IMR-90 (cell line): ENCODE results near the gene ARHGAP28. TPM values are rescaled to one million over a fixed set of nuclear protein-coding genes. Genes with fewer than 3 reads are reported as not detected.

ENCODE experiments used
- ATAC-seq: fragments of 200-7000 bp; cut with Tn5 transposase; 2 replicates; pipeline ENCODE4 v1.9.1; 2020; ENCODE audit warnings: low read depth, mild to moderate bottlenecking, moderate library complexity
- BruUV-seq: library from RNA; stranded (reverse); fragments of 400-500 nt; replicated peaks from 2 replicates; lab custom pipeline; 2021; lab: Mats Ljungman, UMichigan
- CTCF ChIA-PET: fragments of 300-600 bp; formaldehyde crosslinking; extraction: SDS; loops from one replicate; lab custom pipeline; 2021; ENCODE audit warnings: antibody characterized with exemption; lab: Yijun Ruan, JAX
- POLR2A ChIA-PET: fragments of 300-600 bp; sonication (Branson Sonifier 250); formaldehyde crosslinking; loops from one replicate; lab custom pipeline; 2022; ENCODE audit warnings: antibody characterized with exemption; ENCODE audit not compliant: unreplicated experiment; lab: Charles Lee
- DNase-seq: peaks from one replicate; pipeline ENCODE4 v3.0.0; 2013
- H2AFZ ChIP-seq: replicated peaks from 2 replicates; pipeline ENCODE3; 2013; ENCODE audit warnings: low read length, mild to moderate bottlenecking; ENCODE audit not compliant: poor library complexity
- H2AK5ac ChIP-seq: 2 replicates; pipeline ENCODE4 v1.6.1; 2013; ENCODE audit warnings: low read depth, low read length, inconsistent platforms
- H2AK9ac ChIP-seq: replicated peaks from 2 replicates; pipeline ENCODE3; 2013; ENCODE audit warnings: mild to moderate bottlenecking, low read depth, low read length, moderate library complexity; ENCODE audit not compliant: poor library complexity
- H2BK120ac ChIP-seq: 2 replicates; pipeline ENCODE4 v1.6.1; 2013; ENCODE audit warnings: low read depth, low read length, inconsistent platforms
- H2BK15ac ChIP-seq: 3 replicates; pipeline ENCODE4 v1.6.1; 2013; ENCODE audit warnings: low read depth, low read length, inconsistent platforms
- H2BK20ac ChIP-seq: 2 replicates; pipeline ENCODE4 v1.6.1; 2013; ENCODE audit warnings: low read depth, mild to moderate bottlenecking, inconsistent platforms, low read length, moderate library complexity
- H2BK5ac ChIP-seq: 2 replicates; pipeline ENCODE4 v1.6.1; 2013; ENCODE audit warnings: mild to moderate bottlenecking, low read depth, low read length, inconsistent platforms; ENCODE audit not compliant: poor library complexity, severe bottlenecking
- H3K14ac ChIP-seq: replicated peaks from 2 replicates; pipeline ENCODE4 v1.6.1; 2013; ENCODE audit warnings: low read depth, low read length, inconsistent platforms
- H3K18ac ChIP-seq: 2 replicates; pipeline ENCODE4 v1.6.1; 2013; ENCODE audit warnings: low read depth, low read length, control low read depth
- H3K23ac ChIP-seq: 2 replicates; pipeline ENCODE4 v1.6.1; 2013; ENCODE audit warnings: low read depth, low read length, inconsistent platforms
- H3K27ac ChIP-seq: 2 replicates; pipeline ENCODE4 v1.5.1; 2013; ENCODE audit warnings: mild to moderate bottlenecking, control low read depth, low read length; ENCODE audit not compliant: insufficient read depth
- H3K27me3 ChIP-seq: 2 replicates; pipeline ENCODE4 v1.6.1; 2013; ENCODE audit warnings: low read length; ENCODE audit not compliant: control insufficient read depth, insufficient read depth
- H3K36me3 ChIP-seq: 2 replicates; pipeline ENCODE4 v1.6.1; 2013; ENCODE audit warnings: low read length, mixed read lengths; ENCODE audit not compliant: control insufficient read depth, insufficient read depth
- H3K4ac ChIP-seq: 2 replicates; pipeline ENCODE4 v1.6.1; 2013; ENCODE audit warnings: low read depth, low read length, inconsistent platforms
- H3K4me1 ChIP-seq: 2 replicates; pipeline ENCODE4 v1.6.1; 2013; ENCODE audit warnings: low read length, mixed read lengths; ENCODE audit not compliant: control insufficient read depth, insufficient read depth
- H3K4me2 ChIP-seq: 2 replicates; pipeline ENCODE4 v1.6.1; 2013; ENCODE audit warnings: low read depth, mild to moderate bottlenecking, control low read depth, low read length, moderate library complexity
- H3K4me3 ChIP-seq: 2 replicates; pipeline ENCODE4 v1.5.1; 2013; ENCODE audit warnings: low read depth, mild to moderate bottlenecking, control low read depth, low read length, moderate library complexity; ENCODE audit not compliant: insufficient read depth
- H3K56ac ChIP-seq: 2 replicates; pipeline ENCODE4 v1.6.1; 2013; ENCODE audit warnings: low read length, inconsistent platforms; ENCODE audit not compliant: insufficient read depth; ENCODE audit errors: extremely low read depth
- H3K79me1 ChIP-seq, 2 experiments: 2 replicates each; pipeline ENCODE4 v1.6.1; 2013; ENCODE audit warnings: low read length in 2 of 2, inconsistent platforms in 1 of 2, low read depth in 1 of 2
- H3K9ac ChIP-seq: 2 replicates; pipeline ENCODE4 v1.6.1; 2013; ENCODE audit warnings: low read depth, low read length, control low read depth
- H3K9me1 ChIP-seq: 2 replicates; pipeline ENCODE4 v1.6.1; 2013; ENCODE audit warnings: low read length, inconsistent platforms; ENCODE audit not compliant: insufficient read depth
- H3K9me3 ChIP-seq: 2 replicates; pipeline ENCODE4 v1.6.1; 2013; ENCODE audit warnings: low read length; ENCODE audit not compliant: control insufficient read depth, insufficient read depth
- H4K20me1 ChIP-seq: 2 replicates; pipeline ENCODE4 v1.6.1; 2013; ENCODE audit warnings: low read length, inconsistent platforms; ENCODE audit not compliant: insufficient read depth
- H4K5ac ChIP-seq: 2 replicates; pipeline ENCODE4 v1.6.1; 2013; ENCODE audit warnings: mild to moderate bottlenecking, low read depth, low read length, control low read depth
- H4K8ac ChIP-seq, 2 experiments: 2 replicates each; pipeline ENCODE4 v1.6.1; 2013; ENCODE audit warnings: low read depth in 2 of 2, low read length in 2 of 2, control low read depth in 1 of 2, inconsistent platforms in 1 of 2
- H4K91ac ChIP-seq: 2 replicates; pipeline ENCODE4 v1.6.1; 2013; ENCODE audit warnings: low read depth, low read length, inconsistent platforms; ENCODE audit not compliant: insufficient read depth
- BHLHE40 ChIP-seq: fragments of 150-350 bp; IDR thresholded peaks from 2 replicates; pipeline ENCODE4 v1.6.1; 2016; ENCODE audit warnings: mild to moderate bottlenecking, low read depth, low read length
- CEBPB ChIP-seq: IDR thresholded peaks from 2 replicates; pipeline ENCODE4 v1.6.1; 2012; ENCODE audit warnings: low read depth, low read length, improper control_type of control experiment
- CHD1 ChIP-seq: IDR thresholded peaks from 2 replicates; pipeline ENCODE4 v1.6.1; 2012; ENCODE audit warnings: low read depth, low read length, improper control_type of control experiment
- FOS ChIP-seq: fragments of 150-350 bp; IDR thresholded peaks from 2 replicates; pipeline ENCODE4 v1.6.1; 2016; ENCODE audit warnings: low read depth, low read length
- MAFK ChIP-seq: IDR thresholded peaks from 2 replicates; pipeline ENCODE4 v1.6.1; 2012; ENCODE audit warnings: low read depth, low read length, improper control_type of control experiment
- MAZ ChIP-seq: IDR thresholded peaks from 2 replicates; pipeline ENCODE4 v1.6.1; 2012; ENCODE audit warnings: low read depth, mild to moderate bottlenecking, low read length, improper control_type of control experiment, moderate library complexity, borderline replicate concordance
- MXI1 ChIP-seq: IDR thresholded peaks from 2 replicates; pipeline ENCODE4 v1.6.1; 2012; ENCODE audit warnings: low read depth, mild to moderate bottlenecking, low read length, moderate library complexity, borderline replicate concordance
- NFE2L2 ChIP-seq: fragments of 150-350 bp; IDR thresholded peaks from 2 replicates; pipeline ENCODE4 v1.6.1; 2016; ENCODE audit warnings: low read depth, mild to moderate bottlenecking, low read length
- POLR2A ChIP-seq: IDR thresholded peaks from 2 replicates; pipeline ENCODE4 v1.6.1; 2012; ENCODE audit warnings: mild to moderate bottlenecking, low read depth, low read length
- RAD21 ChIP-seq: IDR thresholded peaks from 2 replicates; pipeline ENCODE4 v1.6.1; 2012; ENCODE audit warnings: low read length, improper control_type of control experiment
- RCOR1 ChIP-seq: IDR thresholded peaks from 2 replicates; pipeline ENCODE4 v1.6.1; 2012; ENCODE audit warnings: mild to moderate bottlenecking, low read length, improper control_type of control experiment; ENCODE audit not compliant: insufficient replicate concordance
- RFX5 ChIP-seq: IDR thresholded peaks from 2 replicates; pipeline ENCODE4 v1.8.0; 2012; ENCODE audit warnings: low read depth, mild to moderate bottlenecking, low read length, moderate library complexity
- SMC3 ChIP-seq: fragments of 150-350 bp; IDR thresholded peaks from 2 replicates; pipeline ENCODE4 v1.6.1; 2016; ENCODE audit warnings: low read depth, mild to moderate bottlenecking, antibody characterized with exemption, low read length, moderate library complexity
- WGBS, 2 experiments: methylation state at CpG; one replicate each; pipeline versions ENCODE4 v1.1.5 to v1.1.7; 2013; ENCODE audit warnings: missing lambda C conversion rate in 2 of 2; ENCODE audit not compliant: insufficient read length in 1 of 2; ENCODE audit errors: extremely low coverage in 2 of 2; 5-methylcytosine and 5-hydroxymethylcytosine counted together
- dilution Hi-C: fragments of 300-500 bp; cut with HindIII; formaldehyde crosslinking; loops from one replicate; pipeline ENCODE4 v1.14.3; 2018; ENCODE audit warnings: low sequenced_read_pairs; ENCODE audit not compliant: unreplicated experiment
- in situ Hi-C: fragments of 300-500 bp; cut with MboI; formaldehyde crosslinking; loops from 3 replicates; pipeline ENCODE4 v1.14.3; 2019; ENCODE audit warnings: low sequenced_read_pairs, inconsistent platforms, mixed read lengths
- intact Hi-C: fragments of 100-400 bp; cut with micrococcal nuclease; formaldehyde crosslinking; loops from 2 replicates; pipeline ENCODE4 v1.10.0; 2022
- polyA plus RNA-seq, 3 experiments: library from polyadenylated mRNA; depleted of rRNA; stranded (reverse); fragments of >200 nt; gene quantifications; 2 replicates each; pipeline ENCODE4 v1.2.3, GENCODE V29; 2012; ENCODE audit warnings: low replicate concordance in 1 of 3
- total RNA-seq: library from RNA; depleted of rRNA; stranded (reverse); fragments of >200 nt; gene quantifications from 2 replicates; pipeline ENCODE4 v1.2.3, GENCODE V29; 2012
- TF ChIP-seq, protein P1 (sequence below): conservative IDR thresholded peaks from 2 replicates; pipeline ENCODE4 v1.5.1; 2012; ENCODE audit warnings: mild to moderate bottlenecking, low read depth, low read length, improper control_type of control experiment
- TF ChIP-seq, protein P2 (sequence below): fragments of 150-350 bp; IDR thresholded peaks from 2 replicates; pipeline ENCODE4 v1.6.1; 2016; ENCODE audit warnings: low read depth, mild to moderate bottlenecking, low read length, moderate library complexity, borderline replicate concordance
- TF ChIP-seq, protein P3 (sequence below): fragments of 150-350 bp; IDR thresholded peaks from 2 replicates; pipeline ENCODE4 v1.6.1; 2017; ENCODE audit warnings: mild to moderate bottlenecking, antibody characterized with exemption, low read length, low read depth

ARHGAP28 gene
- total and polyA plus RNA-seq, 2 of the 4 experiments (the other 2 are of a cell fraction) = 1.8 to 3.8 TPM

DNA sequence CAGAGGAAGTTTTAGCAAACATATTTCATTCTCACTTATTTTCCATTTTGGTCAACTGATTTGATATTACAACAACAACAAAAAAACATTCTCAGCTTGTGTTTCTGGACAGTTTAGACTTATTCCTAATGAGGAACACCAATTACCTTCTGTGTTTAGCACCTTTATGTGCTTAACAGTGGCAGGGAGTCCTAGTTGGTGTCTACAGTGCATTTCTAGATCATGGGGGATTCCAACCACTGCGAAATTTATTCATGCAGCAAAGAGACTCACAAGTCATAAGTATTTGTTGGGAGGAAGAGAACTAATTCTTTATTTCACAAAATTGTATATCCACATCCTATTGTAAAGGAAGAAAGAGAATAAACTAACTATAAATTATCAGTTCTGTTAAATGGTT is 4.2 kb downstream of the ARHGAP28 start:
- ChIA-PET POLR2A (no interaction called here), CTCF (interaction anchor here (0.7 kb wide), 1 partner anchor 136 kb away, joined by 5 read pairs; no protein-coding TSS in a partner anchor)
- no peaks in the 10 kb centered on the region for H3K27me3 ChIP-seq
- dilution Hi-C loops = no loop called here
- no peak overlapping the region for H3K23ac ChIP-seq
- TF ChIP-seq CHD1 (no peak), SMC3 (no peak), POLR2A (no peak), MAFK (no peak), BHLHE40 (no peak), CEBPB (no peak), RAD21 (no peak), MAZ (no peak), NFE2L2 (no peak), RFX5 (no peak), RCOR1 (no peak), FOS (no peak), MXI1 (no peak)
- TF ChIP-seq, protein P1, sequence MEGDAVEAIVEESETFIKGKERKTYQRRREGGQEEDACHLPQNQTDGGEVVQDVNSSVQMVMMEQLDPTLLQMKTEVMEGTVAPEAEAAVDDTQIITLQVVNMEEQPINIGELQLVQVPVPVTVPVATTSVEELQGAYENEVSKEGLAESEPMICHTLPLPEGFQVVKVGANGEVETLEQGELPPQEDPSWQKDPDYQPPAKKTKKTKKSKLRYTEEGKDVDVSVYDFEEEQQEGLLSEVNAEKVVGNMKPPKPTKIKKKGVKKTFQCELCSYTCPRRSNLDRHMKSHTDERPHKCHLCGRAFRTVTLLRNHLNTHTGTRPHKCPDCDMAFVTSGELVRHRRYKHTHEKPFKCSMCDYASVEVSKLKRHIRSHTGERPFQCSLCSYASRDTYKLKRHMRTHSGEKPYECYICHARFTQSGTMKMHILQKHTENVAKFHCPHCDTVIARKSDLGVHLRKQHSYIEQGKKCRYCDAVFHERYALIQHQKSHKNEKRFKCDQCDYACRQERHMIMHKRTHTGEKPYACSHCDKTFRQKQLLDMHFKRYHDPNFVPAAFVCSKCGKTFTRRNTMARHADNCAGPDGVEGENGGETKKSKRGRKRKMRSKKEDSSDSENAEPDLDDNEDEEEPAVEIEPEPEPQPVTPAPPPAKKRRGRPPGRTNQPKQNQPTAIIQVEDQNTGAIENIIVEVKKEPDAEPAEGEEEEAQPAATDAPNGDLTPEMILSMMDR = no peak
- TF ChIP-seq, protein P2, sequence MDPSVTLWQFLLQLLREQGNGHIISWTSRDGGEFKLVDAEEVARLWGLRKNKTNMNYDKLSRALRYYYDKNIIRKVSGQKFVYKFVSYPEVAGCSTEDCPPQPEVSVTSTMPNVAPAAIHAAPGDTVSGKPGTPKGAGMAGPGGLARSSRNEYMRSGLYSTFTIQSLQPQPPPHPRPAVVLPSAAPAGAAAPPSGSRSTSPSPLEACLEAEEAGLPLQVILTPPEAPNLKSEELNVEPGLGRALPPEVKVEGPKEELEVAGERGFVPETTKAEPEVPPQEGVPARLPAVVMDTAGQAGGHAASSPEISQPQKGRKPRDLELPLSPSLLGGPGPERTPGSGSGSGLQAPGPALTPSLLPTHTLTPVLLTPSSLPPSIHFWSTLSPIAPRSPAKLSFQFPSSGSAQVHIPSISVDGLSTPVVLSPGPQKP = no peak
- TF ChIP-seq, protein P3, sequence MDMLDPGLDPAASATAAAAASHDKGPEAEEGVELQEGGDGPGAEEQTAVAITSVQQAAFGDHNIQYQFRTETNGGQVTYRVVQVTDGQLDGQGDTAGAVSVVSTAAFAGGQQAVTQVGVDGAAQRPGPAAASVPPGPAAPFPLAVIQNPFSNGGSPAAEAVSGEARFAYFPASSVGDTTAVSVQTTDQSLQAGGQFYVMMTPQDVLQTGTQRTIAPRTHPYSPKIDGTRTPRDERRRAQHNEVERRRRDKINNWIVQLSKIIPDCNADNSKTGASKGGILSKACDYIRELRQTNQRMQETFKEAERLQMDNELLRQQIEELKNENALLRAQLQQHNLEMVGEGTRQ = no peak
- no peak overlapping the region for H4K8ac ChIP-seq
- H2BK20ac ChIP-seq = peak overlapping the region; percentile 61
- BruUV-seq = no TSS peak
- intact Hi-C loops = loop anchor here (5.0 kb wide), 4 partner anchors 64 to 841 kb away; no protein-coding TSS in a partner anchor
- no peak overlapping the region for H2BK15ac ChIP-seq
- H2BK5ac ChIP-seq = no peak overlapping the region
- H3K4me2 ChIP-seq = no peak overlapping the region
- no peaks in the 10 kb centered on the region for H4K20me1 ChIP-seq
- H4K5ac ChIP-seq = peak overlapping the region; percentile 21; the same call in 1 of the 2 replicates
- no peak overlapping the region for H3K9ac ChIP-seq
- whole genome bisulfite sequencing, 2 experiments = no CpG with 5 or more reads among the region's 1 CpG
- DNase-seq (no peak), ATAC-seq (no peak)
- in situ Hi-C loops = no loop called here
- H2AFZ ChIP-seq = no peak overlapping the region
- no peak overlapping the region for H3K56ac ChIP-seq
- H3K9me3 ChIP-seq = no peaks in the 10 kb centered on the region
- no peak overlapping the region for H2AK9ac ChIP-seq
- peak overlapping the region; percentile 70; the same call in 1 of the 2 replicates for H3K18ac ChIP-seq
- H3K36me3 ChIP-seq = peaks cover 1% of the 10 kb centered on the region; the same call in 1 of the 2 replicates
- 0 out of 2 replicates have a peak, but pooled peaks cover 6% of the 10 kb centered on the region for H3K9me1 ChIP-seq
- no peak overlapping the region for H3K4me3 ChIP-seq
- no peak overlapping the region; the same call in 1 of the 2 replicates for H2BK120ac ChIP-seq
- peaks cover 10% of the 10 kb centered on the region for H3K4me1 ChIP-seq
- peak overlapping the region; percentile 46; the same call in 1 of the 2 replicates for H3K4ac ChIP-seq
- no peak overlapping the region for H3K27ac ChIP-seq
- no peak overlapping the region; the same call in 1 of the 2 replicates for H4K91ac ChIP-seq
- peak overlapping the region; percentile 67 for H3K14ac ChIP-seq
- H3K79me1 ChIP-seq = peaks cover 4 to 15% of the 10 kb centered on the region in 2 experiments; a peak in 1 of 4 replicates
- no peak overlapping the region for H2AK5ac ChIP-seq
